ENCODE measurements around the gene THSD7B.
"Not testable (repeated sequence)": the region's sequence is repeated elsewhere in the genome, so short reads cannot be mapped to it uniquely, and the experiment has no call there.

Gene THSD7B

GRCh38 chr2:137539336-137539735 lies 774.0 kb downstream of the THSD7B start:
- TF ChIP-seq ZNF274 (IDR thresholded peaks at IDR 0.05; ENCODE audit: low read depth, low read length): no peak
- H3K4me3 ChIP-seq (ENCODE audit: low read length): no peak overlapping the region

- H3K4me3 ChIP-seq (ENCODE audit: low read length): no peak overlapping the region
- no peak for TF ChIP-seq ZNF274 (IDR thresholded peaks at IDR 0.05; ENCODE audit: low read depth, low read length)
Observed at GRCh38 chr2:137547842-137548241, 782.5 kb downstream of the THSD7B start.

- H3K4me3 ChIP-seq (ENCODE audit: low read length): no peak overlapping the region
- no peak for TF ChIP-seq ZNF274 (IDR thresholded peaks at IDR 0.05; ENCODE audit: low read depth, low read length)
Observed at GRCh38 chr2:137566387-137566786, 801.0 kb downstream of the THSD7B start.

- no peak overlapping the region for H3K4me3 ChIP-seq (ENCODE audit: low read length)
- no peak for TF ChIP-seq ZNF274 (IDR thresholded peaks at IDR 0.05; ENCODE audit: low read depth, low read length)
Observed at GRCh38 chr2:137570484-137570883, 805.1 kb downstream of the THSD7B start.

- H3K4me3 ChIP-seq (ENCODE audit: low read length): not testable (repeated sequence)
Observed at GRCh38 chr2:137587834-137588233, 822.5 kb downstream of the THSD7B start.

GRCh38 chr2:137588578-137588977 lies 823.2 kb downstream of the THSD7B start:
- H3K4me3 ChIP-seq (ENCODE audit: low read length): not testable (repeated sequence)

GRCh38 chr2:137590102-137590501 lies 824.8 kb downstream of the THSD7B start:
- no peak overlapping the region for H3K4me3 ChIP-seq (ENCODE audit: low read length)
- no peak for TF ChIP-seq ZNF274 (IDR thresholded peaks at IDR 0.05; ENCODE audit: low read depth, low read length)

GRCh38 chr2:137607722-137608318 lies 842.5 kb downstream of the THSD7B start:
- H3K4me3 ChIP-seq (ENCODE audit: low read length): no peak overlapping the region
- TF ChIP-seq ZNF274 (IDR thresholded peaks at IDR 0.05; ENCODE audit: low read depth, low read length): no peak

GRCh38 chr2:137638932-137639331 lies 873.6 kb downstream of the THSD7B start:
- TF ChIP-seq ZNF274 (IDR thresholded peaks at IDR 0.05; ENCODE audit: low read depth, low read length): no peak
- H3K4me3 ChIP-seq (ENCODE audit: low read length): no peak overlapping the region

GRCh38 chr2:137644731-137645130 lies 879.4 kb downstream of the THSD7B start:
- no peak for TF ChIP-seq ZNF274 (IDR thresholded peaks at IDR 0.05; ENCODE audit: low read depth, low read length)
- no peak overlapping the region for H3K4me3 ChIP-seq (ENCODE audit: low read length)

- no peak for TF ChIP-seq ZNF274 (IDR thresholded peaks at IDR 0.05; ENCODE audit: low read depth, low read length)
- no peak overlapping the region for H3K4me3 ChIP-seq (ENCODE audit: low read length)
Observed at GRCh38 chr2:137654046-137654445, 888.7 kb downstream of the THSD7B start.

- TF ChIP-seq ZNF274 (IDR thresholded peaks at IDR 0.05; ENCODE audit: low read depth, low read length): no peak
Observed at GRCh38 chr2:137655814-137656213, 890.5 kb downstream of the THSD7B start.

GRCh38 chr2:137658433-137658832 lies 893.1 kb downstream of the THSD7B start:
- no peak overlapping the region for H3K4me3 ChIP-seq (ENCODE audit: low read length)

More at GRCh38 chr2:137655814-137656213, 890.5 kb downstream of the THSD7B start:
- H3K4me3 ChIP-seq (ENCODE audit: low read length): no peak overlapping the region

GRCh38 chr2:137659616-137660015 lies 894.3 kb downstream of the THSD7B start:
- H3K4me3 ChIP-seq (ENCODE audit: low read length): no peak overlapping the region
- no peak for TF ChIP-seq ZNF274 (IDR thresholded peaks at IDR 0.05; ENCODE audit: low read depth, low read length)

More at GRCh38 chr2:137658433-137658832, 893.1 kb downstream of the THSD7B start:
- no peak for TF ChIP-seq ZNF274 (IDR thresholded peaks at IDR 0.05; ENCODE audit: low read depth, low read length)

- no peak overlapping the region for H3K4me3 ChIP-seq (ENCODE audit: low read length)
- no peak for TF ChIP-seq ZNF274 (IDR thresholded peaks at IDR 0.05; ENCODE audit: low read depth, low read length)
Observed at GRCh38 chr2:137670111-137670510, 904.8 kb downstream of the THSD7B start.

GRCh38 chr2:137672989-137673552 lies 907.7 kb downstream of the THSD7B start:
- TF ChIP-seq ZNF274 (IDR thresholded peaks at IDR 0.05; ENCODE audit: low read depth, low read length): no peak
- no peak overlapping the region for H3K4me3 ChIP-seq (ENCODE audit: low read length)

All from GM08714 (cell line).